Measurements from ENCODE around the gene FAM83C. TPM values are rescaled to one million over a fixed set of nuclear protein-coding genes. Genes with fewer than 3 reads are reported as not detected.

FAM83C gene
- total and polyA plus RNA-seq, 9 of the 15 experiments (the other 6 are each of a cell fraction or from before 2014, with no cell fraction given), result not detected

- no TSS peak for BruUV-seq (replicated peaks)
- Histone ChIP-seq H3K9me1 (ENCODE audit: control insufficient read depth, insufficient read depth, low read length) (no peaks in the 10 kb centered on the region), H3K4me1 (replicated peaks in 1 of 2; ENCODE audit: control insufficient read depth in 2 of 2, insufficient read depth in 2 of 2, low read length in 2 of 2) (peaks cover 16 to 57% of the 10 kb centered on the region in 2 experiments; a peak in 4 of 5 replicates), H3K4me2 (ENCODE audit: insufficient read depth, low read length) (no peak overlapping the region), H3K79me2 (ENCODE audit: control insufficient read depth, insufficient read depth, low read length) (peaks cover 15% of the 10 kb centered on the region), H4K20me1 (replicated peaks; ENCODE audit: control insufficient read depth, insufficient read depth, low read length) (no peaks in the 10 kb centered on the region), H3K27me3 (ENCODE audit: control insufficient read depth in 2 of 2, insufficient read depth in 2 of 2, low read length in 2 of 2) (no peaks in the 10 kb centered on the region), H3K36me3 (ENCODE audit: control insufficient read depth, insufficient read depth, low read length) (peaks cover 40% of the 10 kb centered on the region; the same call in 2 of the 3 replicates), H3K4me3 (no peak overlapping the region), H3K9ac (ENCODE audit: insufficient read depth in 1 of 2, low read depth in 2 of 2, low read length in 2 of 2) (peak overlapping the region in 1 of 2 experiments; percentile 54; a peak in 1 of 4 replicates), H3K9me3 (replicated peaks; ENCODE audit: control insufficient read depth, insufficient read depth, low read depth, low read length) (no peaks in the 10 kb centered on the region), H2AFZ (ENCODE audit: low read depth, low read length) (no peak overlapping the region), H3K27ac (ENCODE audit: extremely low read depth, low read depth, low read length) (no peak overlapping the region)
- ATAC-seq (no peak), FAIRE-seq (no peak), DNase-seq (ENCODE audit: extremely low read depth in 1 of 4, low spot score in 3 of 4) (no peak)
- 84% methylated on average over 24 of the region's 24 CpGs for WGBS (ENCODE audit: insufficient coverage, low coverage, missing lambda C conversion rate)
- in situ Hi-C loops (cut with MboI) (no loop called here), intact Hi-C loops (cut with micrococcal nuclease) (no loop called here)
- TF ChIP-seq NFIC (IDR thresholded peaks at IDR 0.05) (no peak), ZFP36 (IDR thresholded peaks at IDR 0.05; ENCODE audit: low read depth, low read length, partially characterized antibody) (no peak), ZNF324 (CRISPR knock-in tag; IDR thresholded peaks at IDR 0.05) (no peak), POLR2G (IDR thresholded peaks at IDR 0.05; ENCODE audit: low read depth, low read length) (peak; percentile 49; the same call in 1 of the 2 replicates), CBFA2T3 (IDR thresholded peaks at IDR 0.05) (no peak)
- CTCF ChIA-PET (ENCODE audit: low intra/inter-chr PET ratio), result no interaction called here
- POLR2A ChIA-PET, result interaction anchor here (0.8 kb wide), 1 partner anchor 12 kb away, joined by 3 read pairs; no protein-coding TSS in a partner anchor
These were observed 17.8 kb downstream of the FAM83C start for GRCh38 chr20:35274172-35275092.
